Smooth muscle cell (in vitro differentiated cells): ENCODE results near the gene TMEM222. TPM values are rescaled to one million over a fixed set of nuclear protein-coding genes. Genes with fewer than 3 reads are reported as not detected.

Source experiments
- DNase-seq: peaks from one replicate; lab custom pipeline; 2025; ENCODE audit not compliant: unreplicated experiment; lab: John Stamatoyannopoulos, UW
- H2AFZ ChIP-seq: fragments of 200-600 bp; sonication (generic); 2 replicates; pipeline ENCODE4 v1.6.0; 2016; ENCODE audit warnings: antibody characterized with exemption, low read depth, mild to moderate bottlenecking
- H3F3A ChIP-seq: fragments of 200-600 bp; sonication (generic); 2 replicates; pipeline ENCODE4 v1.6.0; 2017; ENCODE audit warnings: antibody characterized with exemption, low read depth
- H3K27ac ChIP-seq: fragments of 200-600 bp; sonication (generic); 2 replicates; pipeline ENCODE4 v1.5.1; 2016; ENCODE audit warnings: low read depth, mild to moderate bottlenecking
- H3K27me3 ChIP-seq: fragments of 200-600 bp; sonication (generic); 2 replicates; pipeline ENCODE4 v1.6.1; 2016; ENCODE audit warnings: low read depth, mild to moderate bottlenecking
- H3K36me3 ChIP-seq: fragments of 200-600 bp; sonication (generic); 2 replicates; pipeline ENCODE4 v1.5.1; 2016; ENCODE audit warnings: low read depth
- H3K4me1 ChIP-seq: fragments of 200-600 bp; sonication (generic); 2 replicates; pipeline ENCODE4 v1.5.1; 2016; ENCODE audit warnings: low read depth
- H3K4me2 ChIP-seq: fragments of 200-600 bp; sonication (generic); 2 replicates; pipeline ENCODE4 v1.6.0; 2016; ENCODE audit warnings: mild to moderate bottlenecking
- H3K4me3 ChIP-seq: fragments of 200-600 bp; sonication (generic); 2 replicates; pipeline ENCODE4 v1.5.1; 2016; ENCODE audit warnings: mild to moderate bottlenecking
- H3K79me2 ChIP-seq: fragments of 200-600 bp; sonication (generic); 2 replicates; pipeline ENCODE4 v1.6.0; 2016; ENCODE audit warnings: low read depth, mild to moderate bottlenecking
- H3K9ac ChIP-seq: fragments of 200-600 bp; sonication (generic); 2 replicates; pipeline ENCODE4 v1.6.0; 2016; ENCODE audit warnings: low read depth
- H3K9me3 ChIP-seq: fragments of 200-600 bp; sonication (generic); replicated peaks from 2 replicates; pipeline ENCODE4 v1.5.1; 2016; ENCODE audit warnings: low read depth
- H4K20me1 ChIP-seq: fragments of 200-600 bp; sonication (generic); 2 replicates; pipeline ENCODE4 v1.6.0; 2016; ENCODE audit warnings: low read depth
- CTCF ChIP-seq: fragments of 200-600 bp; sonication (generic); IDR thresholded peaks from 2 replicates; pipeline ENCODE4 v1.5.1; 2017; ENCODE audit warnings: borderline replicate concordance, mild to moderate bottlenecking, antibody characterized with exemption; ENCODE audit not compliant: insufficient read depth, poor library complexity, severe bottlenecking
- WGBS: methylation state at CpG from one replicate; pipeline ENCODE4 v1.1.7; 2016; ENCODE audit warnings: low lambda C conversion rate; 5-methylcytosine and 5-hydroxymethylcytosine counted together
- polyA plus RNA-seq: library from polyadenylated mRNA; unstranded; fragments of >200 nt; fragmentation: Nextera tagmentation; extraction: Ambion mirVana; gene quantifications from 2 replicates; pipeline ENCODE4 v1.2.1, GENCODE V29; 2016
- total RNA-seq: library from RNA; depleted of rRNA; stranded (reverse); fragments of >200 nt; gene quantifications from 2 replicates; pipeline ENCODE4 v1.2.3, GENCODE V29; 2014

TMEM222 gene
- total and polyA plus RNA-seq, 2 experiments from 2014 or later = 28.0 to 49.3 TPM

- H3K4me2 ChIP-seq = peak overlapping the region; percentile 39
Observed at GRCh38 chr1:27301052-27301422, 20.9 kb upstream of the TMEM222 start.

GRCh38 chr1:27301582-27302199, 20.3 kb upstream of the TMEM222 start:
- Histone ChIP-seq H3K4me3 (no peak overlapping the region), H3K9me3 (no peaks in the 10 kb centered on the region), H3K4me1 (peaks cover 28% of the 10 kb centered on the region), H3K79me2 (no peaks in the 10 kb centered on the region), H3K4me2 (no peak overlapping the region), H3K27ac (peak overlapping the region; percentile 97), H3K36me3 (no peaks in the 10 kb centered on the region), H3K9ac (no peak overlapping the region), H3K27me3 (no peaks in the 10 kb centered on the region), H4K20me1 (no peaks in the 10 kb centered on the region), H2AFZ (no peak overlapping the region), H3F3A (peaks cover 5% of the 10 kb centered on the region)
- 81% methylated on average over 10 of the region's 10 CpGs for WGBS
- no peak for TF ChIP-seq CTCF
- no peak for DNase-seq

More at GRCh38 chr1:27301052-27301422, 20.9 kb upstream of the TMEM222 start:
- no peak for TF ChIP-seq CTCF
- 61% methylated on average over 8 of the region's 8 CpGs for WGBS
- no peak for DNase-seq
- Histone ChIP-seq H3K27ac (peak overlapping the region; percentile 97), H3F3A (peaks cover 5% of the 10 kb centered on the region), H2AFZ (no peak overlapping the region), H3K4me1 (peaks cover 24% of the 10 kb centered on the region), H3K4me3 (no peak overlapping the region), H3K36me3 (no peaks in the 10 kb centered on the region), H3K9ac (no peak overlapping the region), H4K20me1 (no peaks in the 10 kb centered on the region), H3K79me2 (no peaks in the 10 kb centered on the region), H3K27me3 (no peaks in the 10 kb centered on the region), H3K9me3 (no peaks in the 10 kb centered on the region)

GRCh38 chr1:27302612-27303011, 19.4 kb upstream of the TMEM222 start:
- no peak for TF ChIP-seq CTCF
- Histone ChIP-seq H3F3A (peaks cover 5% of the 10 kb centered on the region), H3K4me1 (peaks cover 36% of the 10 kb centered on the region), H3K9me3 (no peaks in the 10 kb centered on the region), H3K4me3 (no peak overlapping the region), H3K36me3 (no peaks in the 10 kb centered on the region), H3K27me3 (no peaks in the 10 kb centered on the region), H3K4me2 (no peak overlapping the region), H3K9ac (no peak overlapping the region), H3K79me2 (no peaks in the 10 kb centered on the region), H2AFZ (no peak overlapping the region), H4K20me1 (no peaks in the 10 kb centered on the region), H3K27ac (no peak overlapping the region)
- WGBS = 93% methylated on average over 2 of the region's 2 CpGs
- no peak for DNase-seq

- H3K4me2 ChIP-seq = no peak overlapping the region
- no peaks in the 10 kb centered on the region for H3K79me2 ChIP-seq
- H3K27me3 ChIP-seq = no peaks in the 10 kb centered on the region
- H4K20me1 ChIP-seq = no peaks in the 10 kb centered on the region
- no peak overlapping the region for H2AFZ ChIP-seq
- WGBS = 93% methylated on average over 15 of the region's 15 CpGs
- no peak for TF ChIP-seq CTCF
- no peaks in the 10 kb centered on the region for H3K9me3 ChIP-seq
- no peak for DNase-seq
- H3K4me1 ChIP-seq = peaks cover 43% of the 10 kb centered on the region
- H3K4me3 ChIP-seq = no peak overlapping the region
- no peaks in the 10 kb centered on the region for H3K36me3 ChIP-seq
- H3K9ac ChIP-seq = no peak overlapping the region
- peaks cover 5% of the 10 kb centered on the region for H3F3A ChIP-seq
- no peak overlapping the region for H3K27ac ChIP-seq
Observed at GRCh38 chr1:27303509-27303908, 18.5 kb upstream of the TMEM222 start.
